Upper lobe of left lung (tissue), 4 donors: ENCODE measurements around the gene OSBPL8.

Experiments
- CTCF ChIP-seq, 6 experiments: fragments of 450-650 bp in 4 of 6; fragments of 200-600 bp in 2 of 6; sonication (generic) in 2 of 6; IDR thresholded peaks; one replicate each; pipeline ENCODE4 v1.5.1; 2016 to 2019; ENCODE audit warnings: antibody characterized with exemption in 6 of 6
- EP300 ChIP-seq, 4 donors: sonication (generic); formaldehyde crosslinking; IDR thresholded peaks; one replicate each; pipeline ENCODE4 v1.5.1; 2017; ENCODE audit warnings: antibody characterized with exemption in 4 of 4, control low read depth in 2 of 4
- POLR2A ChIP-seq, 4 donors: fragments of 450-650 bp; IDR thresholded peaks; one replicate each; pipeline ENCODE4 v1.5.1; 2016 to 2017; ENCODE audit warnings: antibody characterized with exemption in 4 of 4, mild to moderate bottlenecking in 2 of 4
- POLR2AphosphoS5 ChIP-seq, 2 donors: sonication (generic); formaldehyde crosslinking; IDR thresholded peaks; one replicate each; pipeline ENCODE4 v1.5.1; 2017; ENCODE audit warnings: antibody characterized with exemption in 2 of 2

- TF ChIP-seq CTCF (IDR thresholded peaks at IDR 0.05) (no peak), POLR2AphosphoS5 (IDR thresholded peaks at IDR 0.05) (no peak), POLR2A (IDR thresholded peaks at IDR 0.05) (no peak), EP300 (IDR thresholded peaks at IDR 0.05) (no peak)
These were observed 23.0 kb downstream of the OSBPL8 start for GRCh38 chr12:76536546-76536945.
